Globus pallidus (tissue), 1 donor: ENCODE data around the gene PABPN1.
A peak's percentile ranks its signal among the peaks of the same experiment; 100 is the strongest.

Experiments used
- DNase-seq: peaks from one replicate; pipeline ENCODE4 v3.0.0-alpha.2; 2015; ENCODE audit warnings: low spot score

Gene PABPN1

GRCh38 chr14:23326491-23327332 lies 5.5 kb downstream of the PABPN1 start:
- no peak for DNase-seq

GRCh38 chr14:23327947-23328744 lies 6.9 kb downstream of the PABPN1 start:
- peak; percentile 83 for DNase-seq

- DNase-seq: no peak
Observed at GRCh38 chr14:23335623-23336022, 14.4 kb downstream of the PABPN1 start.

- DNase-seq: no peak
Observed at GRCh38 chr14:23339506-23340268, 18.4 kb downstream of the PABPN1 start.

GRCh38 chr14:23344481-23344880 lies 23.2 kb downstream of the PABPN1 start:
- no peak for DNase-seq

GRCh38 chr14:23345987-23346692 lies 24.9 kb downstream of the PABPN1 start:
- DNase-seq: no peak

- no peak for DNase-seq
Observed at GRCh38 chr14:23346693-23347405, 25.6 kb downstream of the PABPN1 start.

GRCh38 chr14:23347406-23348296 lies 26.4 kb downstream of the PABPN1 start:
- no peak for DNase-seq

- DNase-seq: no peak
Observed at GRCh38 chr14:23348297-23348655, 27.0 kb downstream of the PABPN1 start.

- DNase-seq: no peak
Observed at GRCh38 chr14:23349156-23349845, 28.0 kb downstream of the PABPN1 start.

GRCh38 chr14:23351681-23352505 lies 30.6 kb downstream of the PABPN1 start:
- DNase-seq: peak; percentile 39

- DNase-seq: peak; percentile 95
Observed at GRCh38 chr14:23352506-23353432, 31.5 kb downstream of the PABPN1 start, which contains the start of gene SLC22A17. Gene SLC22A17 (minus strand): TSS chr14:23352887.

- DNase-seq: no peak
Observed at GRCh38 chr14:23353433-23353780, 32.1 kb downstream of the PABPN1 start.

GRCh38 chr14:23354990-23355389 lies 33.7 kb downstream of the PABPN1 start:
- no peak for DNase-seq

- DNase-seq: no peak
Observed at GRCh38 chr14:23355871-23356435, 34.7 kb downstream of the PABPN1 start.

- no peak for DNase-seq
Observed at GRCh38 chr14:23356662-23357061, 35.4 kb downstream of the PABPN1 start.

GRCh38 chr14:23357261-23357660 lies 36.0 kb downstream of the PABPN1 start:
- no peak for DNase-seq
